Prostate gland (tissue), 2 donors: ENCODE results near the gene ENOX2.

Experiments
- POLR2A ChIP-seq: fragments of 450-650 bp; IDR thresholded peaks from one replicate; pipeline ENCODE4 v1.6.1; 2016; ENCODE audit warnings: antibody characterized with exemption, mild to moderate bottlenecking
- TF ChIP-seq, protein P1 (sequence below), 4 experiments: fragments of 200-600 bp in 2 of 4; fragments of 450-650 bp in 2 of 4; sonication (generic) in 2 of 4; IDR thresholded peaks; 1 replicate in 3 of 4; 2 replicates in 1 of 4; pipeline ENCODE4 v1.5.1; 2016 to 2019; ENCODE audit warnings: antibody characterized with exemption in 4 of 4, mild to moderate bottlenecking in 2 of 4, moderate library complexity in 2 of 4

DNA sequence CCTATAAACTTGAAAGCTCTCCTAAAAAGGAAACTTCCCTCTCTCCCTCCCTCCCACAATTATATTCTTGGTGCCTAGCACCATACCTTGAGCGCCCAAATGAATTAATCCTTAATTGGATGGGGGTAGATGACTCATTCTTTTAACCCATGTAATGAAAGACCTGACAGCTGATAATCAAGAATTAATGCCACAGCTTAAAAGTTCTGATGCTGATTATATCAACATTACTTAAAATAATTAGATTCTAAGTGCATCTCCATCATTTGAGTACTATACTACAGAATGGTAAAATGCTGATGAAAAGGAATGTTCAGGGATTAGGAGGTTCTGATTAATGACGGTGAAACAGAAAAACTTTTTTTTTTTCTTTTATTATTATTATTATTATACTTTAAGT, 117.0 kb downstream of the ENOX2 start:
- TF ChIP-seq, protein P1, sequence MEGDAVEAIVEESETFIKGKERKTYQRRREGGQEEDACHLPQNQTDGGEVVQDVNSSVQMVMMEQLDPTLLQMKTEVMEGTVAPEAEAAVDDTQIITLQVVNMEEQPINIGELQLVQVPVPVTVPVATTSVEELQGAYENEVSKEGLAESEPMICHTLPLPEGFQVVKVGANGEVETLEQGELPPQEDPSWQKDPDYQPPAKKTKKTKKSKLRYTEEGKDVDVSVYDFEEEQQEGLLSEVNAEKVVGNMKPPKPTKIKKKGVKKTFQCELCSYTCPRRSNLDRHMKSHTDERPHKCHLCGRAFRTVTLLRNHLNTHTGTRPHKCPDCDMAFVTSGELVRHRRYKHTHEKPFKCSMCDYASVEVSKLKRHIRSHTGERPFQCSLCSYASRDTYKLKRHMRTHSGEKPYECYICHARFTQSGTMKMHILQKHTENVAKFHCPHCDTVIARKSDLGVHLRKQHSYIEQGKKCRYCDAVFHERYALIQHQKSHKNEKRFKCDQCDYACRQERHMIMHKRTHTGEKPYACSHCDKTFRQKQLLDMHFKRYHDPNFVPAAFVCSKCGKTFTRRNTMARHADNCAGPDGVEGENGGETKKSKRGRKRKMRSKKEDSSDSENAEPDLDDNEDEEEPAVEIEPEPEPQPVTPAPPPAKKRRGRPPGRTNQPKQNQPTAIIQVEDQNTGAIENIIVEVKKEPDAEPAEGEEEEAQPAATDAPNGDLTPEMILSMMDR (IDR thresholded peaks at IDR 0.05), result no peak
- TF ChIP-seq POLR2A, result no peak
